Thoracic aorta (tissue), 2 donors: ENCODE data around the gene CLTCL1. TPM values are rescaled to one million over a fixed set of nuclear protein-coding genes. Genes with fewer than 3 reads are reported as not detected.
"Not testable (repeated sequence)": the region's sequence is repeated elsewhere in the genome, so short reads cannot be mapped to it uniquely, and the experiment has no call there.

Source experiments
- ATAC-seq: fragments of 150-250 bp; one replicate; pipeline ENCODE4 v1.8.0; 2017; ENCODE audit warnings: low read depth; ENCODE audit not compliant: insufficient number of reproducible peaks, low FRiP score
- DNase-seq: peaks from one replicate; pipeline ENCODE4 v3.0.0-alpha.2; 2020; ENCODE audit warnings: low spot score
- H3K27ac ChIP-seq, 2 donors: fragments of 200-600 bp; sonication (generic); 1 replicate in 1 of 2; 2 replicates in 1 of 2; pipeline ENCODE4 v1.5.1; 2016; ENCODE audit warnings: mild to moderate bottlenecking in 2 of 2, moderate library complexity in 2 of 2
- H3K27me3 ChIP-seq: fragments of 200-600 bp; sonication (generic); replicated peaks from 2 replicates; pipeline ENCODE4 v1.6.0; 2016; ENCODE audit warnings: mild to moderate bottlenecking; ENCODE audit not compliant: insufficient read depth
- H3K36me3 ChIP-seq: fragments of 200-600 bp; sonication (generic); one replicate; pipeline ENCODE4 v1.5.1; 2016
- H3K4me1 ChIP-seq, 2 donors: fragments of 200-600 bp; sonication (generic); 1 replicate in 1 of 2; 2 replicates in 1 of 2; pipeline versions ENCODE4 v1.5.1 to v1.6.0; 2016; ENCODE audit warnings: low read depth in 2 of 2, mild to moderate bottlenecking in 1 of 2; ENCODE audit not compliant: control insufficient read depth in 1 of 2
- H3K4me3 ChIP-seq: fragments of 200-600 bp; sonication (generic); 2 replicates; pipeline ENCODE4 v1.5.1; 2016; ENCODE audit warnings: mild to moderate bottlenecking
- H3K9me3 ChIP-seq: fragments of 200-600 bp; sonication (generic); 2 replicates; pipeline ENCODE4 v1.5.1; 2016
- CTCF ChIP-seq: fragments of 200-600 bp; sonication (generic); IDR thresholded peaks from one replicate; pipeline ENCODE4 v1.5.1; 2019; ENCODE audit warnings: antibody characterized with exemption
- total RNA-seq, 2 donors: library from RNA; depleted of rRNA; stranded (reverse); fragments of >200 nt; gene quantifications; one replicate each; pipeline versions ENCODE4 v1.1.0 to v1.2.3, GENCODE V29; 2016

Gene CLTCL1
- total RNA-seq, 2 donors from 2014 or later: 5.3 to 6.1 TPM

GRCh38 chr22:19319281-19319680, 27.8 kb upstream of the CLTCL1 start:
- H3K4me3 ChIP-seq: no peak overlapping the region

GRCh38 chr22:19317865-19318264, 26.3 kb upstream of the CLTCL1 start:
- H3K27me3 ChIP-seq: no peaks in the 10 kb centered on the region
- H3K36me3 ChIP-seq: no peaks in the 10 kb centered on the region
- H3K4me1 ChIP-seq: no peaks in the 10 kb centered on the region
- no peak for DNase-seq
- peaks cover 27% of the 10 kb centered on the region for H3K9me3 ChIP-seq
- no peak for ATAC-seq
- H3K27ac ChIP-seq: no peak overlapping the region
- TF ChIP-seq CTCF: no peak
- no peak overlapping the region for H3K4me3 ChIP-seq

More at GRCh38 chr22:19319281-19319680, 27.8 kb upstream of the CLTCL1 start:
- Histone ChIP-seq H3K36me3 (no peaks in the 10 kb centered on the region), H3K27ac (no peak overlapping the region), H3K27me3 (no peaks in the 10 kb centered on the region), H3K4me1 (no peaks in the 10 kb centered on the region), H3K9me3 (peaks cover 27% of the 10 kb centered on the region)
- no peak for DNase-seq
- no peak for ATAC-seq
- TF ChIP-seq CTCF: no peak

DNA sequence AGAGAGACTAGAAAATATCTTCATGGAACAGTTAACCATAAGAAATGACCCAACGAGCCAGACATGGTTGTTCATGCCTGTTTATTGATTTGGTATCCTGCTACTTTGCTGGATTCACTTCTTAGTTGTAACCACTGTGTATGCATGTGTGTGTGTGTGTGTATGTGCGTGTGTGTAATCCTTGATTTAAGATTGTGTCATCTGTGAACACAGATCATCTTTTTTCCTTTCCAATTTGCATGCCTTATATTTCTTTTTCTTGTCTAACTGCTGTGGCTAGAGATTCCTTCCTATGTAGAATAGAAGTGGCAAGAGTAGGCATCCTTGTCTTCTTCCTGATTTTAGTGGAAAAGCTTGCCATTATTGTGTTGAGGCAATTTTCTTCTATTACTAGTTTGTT, 16.4 kb upstream of the CLTCL1 start:
- no peaks in the 10 kb centered on the region for H3K36me3 ChIP-seq
- no peaks in the 10 kb centered on the region for H3K27me3 ChIP-seq
- DNase-seq (no peak), ATAC-seq (no peak)
- H3K9me3 ChIP-seq: no peaks in the 10 kb centered on the region
- H3K27ac ChIP-seq: no peak overlapping the region
- TF ChIP-seq CTCF: no peak
- no peaks in the 10 kb centered on the region for H3K4me1 ChIP-seq
- no peak overlapping the region for H3K4me3 ChIP-seq

- not testable (repeated sequence) for H3K27me3 ChIP-seq, H3K36me3 ChIP-seq, H3K27ac ChIP-seq, ATAC-seq, H3K4me3 ChIP-seq, H3K4me1 ChIP-seq, H3K9me3 ChIP-seq, DNase-seq
These were observed 15.0 kb upstream of the CLTCL1 start for GRCh38 chr22:19306535-19306934.

- Histone ChIP-seq H3K36me3 (no peaks in the 10 kb centered on the region), H3K27me3 (no peaks in the 10 kb centered on the region), H3K4me3 (no peak overlapping the region), H3K27ac (no peak overlapping the region), H3K9me3 (no peaks in the 10 kb centered on the region), H3K4me1 (no peaks in the 10 kb centered on the region)
- ATAC-seq (no peak), DNase-seq (no peak)
- TF ChIP-seq CTCF: no peak
These were observed 13.0 kb upstream of the CLTCL1 start for GRCh38 chr22:19304547-19304946.

DNA sequence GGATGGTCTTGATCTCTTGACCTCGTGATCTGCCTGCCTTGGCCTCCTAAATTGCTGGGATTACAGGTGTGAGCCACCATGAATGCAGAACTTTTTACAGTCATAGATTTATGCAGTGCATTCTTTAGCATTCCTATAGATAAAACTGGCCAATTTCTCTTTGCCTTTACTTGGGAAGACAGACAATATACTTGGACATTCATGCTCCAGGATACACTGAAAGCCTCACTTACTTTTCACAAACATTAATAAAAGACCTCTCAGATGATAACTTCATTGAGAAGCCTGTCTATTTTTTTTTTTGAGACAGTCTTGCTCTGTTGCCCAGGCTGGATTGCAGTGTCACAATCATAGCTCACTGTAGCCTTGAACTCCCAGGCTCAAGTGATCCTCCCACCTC, 12.3 kb upstream of the CLTCL1 start:
- TF ChIP-seq CTCF: no peak
- Histone ChIP-seq H3K27ac (no peak overlapping the region), H3K9me3 (no peaks in the 10 kb centered on the region), H3K4me1 (no peaks in the 10 kb centered on the region), H3K36me3 (no peaks in the 10 kb centered on the region), H3K27me3 (no peaks in the 10 kb centered on the region), H3K4me3 (no peak overlapping the region)
- ATAC-seq (no peak), DNase-seq (no peak)
